ENCODE data around the gene SYTL2. TPM values are rescaled to one million over a fixed set of nuclear protein-coding genes. Genes with fewer than 3 reads are reported as not detected.

SYTL2 gene
- total RNA-seq, 1 donor from 2014 or later: 25.7 TPM

GRCh38 chr11:85752890-85753581 is 57.9 kb downstream of the SYTL2 start:
- H3K4me3 ChIP-seq (ENCODE audit: low read depth, low read length): no peak overlapping the region
- no peak for TF ChIP-seq CTCF (conservative IDR thresholded peaks at IDR 0.05; ENCODE audit: low read depth, low read length)
- no peak for DNase-seq (ENCODE audit: low read depth)

DNA sequence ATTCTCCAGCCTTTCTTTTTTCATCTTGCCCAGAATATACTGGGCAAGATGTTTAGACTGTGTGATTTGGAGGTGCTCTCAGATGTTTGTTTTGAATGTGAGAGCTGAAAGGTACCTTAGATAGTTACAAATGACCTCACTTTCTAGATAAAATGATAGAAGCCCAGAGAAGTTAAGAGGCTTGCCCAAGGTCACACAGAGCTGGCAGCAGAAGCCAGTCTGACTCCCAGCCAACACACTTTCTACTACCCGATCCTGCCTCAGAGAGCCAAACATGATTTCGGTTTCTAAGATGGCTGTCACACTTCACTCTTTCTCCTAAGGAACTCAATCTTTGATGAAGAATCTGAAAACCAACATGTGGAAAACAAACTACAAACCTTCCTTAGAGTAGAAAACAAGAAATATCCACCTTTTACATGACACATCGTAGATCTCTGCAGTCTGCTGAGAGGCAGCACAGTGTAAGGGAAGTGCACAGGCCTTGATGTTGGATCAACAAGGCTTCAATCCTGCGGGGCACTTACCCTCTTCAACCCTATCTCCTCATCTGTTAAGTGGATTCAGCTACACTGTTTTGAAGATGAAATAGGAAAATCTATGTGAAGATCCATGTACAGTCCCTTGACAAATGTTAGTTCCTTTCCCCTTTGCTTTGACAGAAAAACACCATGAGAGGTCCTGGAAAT is 58.6 kb downstream of the SYTL2 start:
- no peak for TF ChIP-seq CTCF (conservative IDR thresholded peaks at IDR 0.05; ENCODE audit: low read depth, low read length)
- no peak overlapping the region for H3K4me3 ChIP-seq (ENCODE audit: low read depth, low read length)
- DNase-seq (ENCODE audit: low read depth): no peak

- no peak overlapping the region for H3K4me3 ChIP-seq (ENCODE audit: low read depth, low read length)
- TF ChIP-seq CTCF (conservative IDR thresholded peaks at IDR 0.05; ENCODE audit: low read depth, low read length): no peak
- DNase-seq (ENCODE audit: low read depth): no peak
These were observed 59.2 kb downstream of the SYTL2 start for GRCh38 chr11:85751724-85752123.

DNA sequence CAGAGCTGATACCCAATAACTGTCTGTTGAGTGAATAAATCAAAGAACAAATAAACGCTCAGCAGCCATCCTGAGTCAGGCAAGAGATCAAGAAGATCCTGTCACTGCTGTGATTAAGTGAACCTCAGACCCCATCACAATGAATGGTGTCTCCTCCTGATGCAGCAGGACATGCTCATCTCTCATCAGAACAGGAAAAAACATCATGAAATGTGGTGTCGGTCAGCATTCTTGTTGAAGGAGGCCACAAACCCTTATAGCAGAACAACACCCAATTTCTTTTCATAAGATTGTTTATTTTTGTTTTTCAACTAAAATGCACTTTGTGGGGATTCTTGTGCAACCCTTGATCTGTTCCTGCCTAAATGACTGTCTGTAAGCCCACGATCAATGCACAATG is 60.3 kb downstream of the SYTL2 start:
- TF ChIP-seq CTCF (conservative IDR thresholded peaks at IDR 0.05; ENCODE audit: low read depth, low read length): no peak
- no peak overlapping the region for H3K4me3 ChIP-seq (ENCODE audit: low read depth, low read length)
- DNase-seq (ENCODE audit: low read depth): no peak

GRCh38 chr11:85749884-85750283 is 61.1 kb downstream of the SYTL2 start:
- no peak for TF ChIP-seq CTCF (conservative IDR thresholded peaks at IDR 0.05; ENCODE audit: low read depth, low read length)
- no peak for DNase-seq (ENCODE audit: low read depth)
- H3K4me3 ChIP-seq (ENCODE audit: low read depth, low read length): no peak overlapping the region

GRCh38 chr11:85749287-85749834 is 61.6 kb downstream of the SYTL2 start:
- no peak overlapping the region for H3K4me3 ChIP-seq (ENCODE audit: low read depth, low read length)
- no peak for TF ChIP-seq CTCF (conservative IDR thresholded peaks at IDR 0.05; ENCODE audit: low read depth, low read length)
- no peak for DNase-seq (ENCODE audit: low read depth)

All from epithelial cell of proximal tubule (primary cell).